Measurements from ENCODE around the gene NAB2. TPM values are rescaled to one million over a fixed set of nuclear protein-coding genes. Genes with fewer than 3 reads are reported as not detected.
A peak's percentile ranks its signal among the peaks of the same experiment; 100 is the strongest.
"Not testable (repeated sequence)": the region's sequence is repeated elsewhere in the genome, so short reads cannot be mapped to it uniquely, and the experiment has no call there.

Gene NAB2
- total RNA-seq, 1 donor from 2014 or later = 10.3 TPM

GRCh38 chr12:57105011-57105753 lies 16.3 kb downstream of the NAB2 start:
- ATAC-seq (ENCODE audit: poor library complexity) (no peak), DNase-seq (peak; percentile 33)
- intact Hi-C loops (cut with DNase I) = no loop called here

- intact Hi-C loops (cut with DNase I) = no loop called here
- DNase-seq (peak; percentile 41), ATAC-seq (ENCODE audit: poor library complexity) (no peak)
These were observed 17.3 kb downstream of the NAB2 start for GRCh38 chr12:57106021-57106708.

- peak; percentile 36 for DNase-seq
- intact Hi-C loops (cut with DNase I) = no loop called here
- no peak for ATAC-seq (ENCODE audit: poor library complexity)
These were observed 18.7 kb downstream of the NAB2 start for GRCh38 chr12:57107456-57108155.

- no peak for ATAC-seq (ENCODE audit: poor library complexity)
- no peak for DNase-seq
- intact Hi-C loops (cut with DNase I) = loop anchor here (10.0 kb wide), 1 partner anchor 355 kb away; the partner anchor contains the start of gene PRIM1
These were observed 20.5 kb downstream of the NAB2 start for GRCh38 chr12:57109207-57110103.

- DNase-seq (peak; percentile 86), ATAC-seq (ENCODE audit: poor library complexity) (peak; percentile 31)
- intact Hi-C loops (cut with DNase I) = loop anchor here (10.0 kb wide), 1 partner anchor 356 kb away; the partner anchor contains the start of gene PRIM1
These were observed 21.5 kb downstream of the NAB2 start for GRCh38 chr12:57110104-57111030.

- ATAC-seq (ENCODE audit: poor library complexity) (peak; percentile 79), DNase-seq (peak; percentile 89)
- intact Hi-C loops (cut with DNase I) = loop anchor here (10.0 kb wide), 1 partner anchor 356 kb away; the partner anchor contains the start of gene PRIM1
These were observed 22.3 kb downstream of the NAB2 start, which contains the start of gene STAT6 for GRCh38 chr12:57111031-57111734. TSS of gene STAT6 (minus strand) at chr12:57111362. CDS start at chr12:57108278, 3,084 bp downstream.

- DNase-seq (peak; percentile 22), ATAC-seq (ENCODE audit: poor library complexity) (no peak)
- intact Hi-C loops (cut with DNase I) = loop anchor here (1.0 to 10.0 kb wide), 2 partner anchors 43 to 358 kb away; partner anchors contain the start of gene PRIM1
These were observed 23.8 kb downstream of the NAB2 start for GRCh38 chr12:57112492-57113294.

GRCh38 chr12:57116580-57117281 lies 27.8 kb downstream of the NAB2 start:
- no peak for ATAC-seq (ENCODE audit: poor library complexity)
- DNase-seq = no peak
- intact Hi-C loops (cut with DNase I) = loop anchor here (10.0 kb wide), 1 partner anchor 362 kb away; the partner anchor contains the start of gene PRIM1

GRCh38 chr12:57118711-57119271 lies 29.9 kb downstream of the NAB2 start:
- ATAC-seq (ENCODE audit: poor library complexity) (peak; percentile 69), DNase-seq (peak; percentile 59)
- intact Hi-C loops (cut with DNase I) = loop anchor here (10.0 kb wide), 1 partner anchor 364 kb away; the partner anchor contains the start of gene PRIM1

GRCh38 chr12:57119294-57120085 lies 30.6 kb downstream of the NAB2 start:
- ATAC-seq (ENCODE audit: poor library complexity) (peak; percentile 9), DNase-seq (peak; percentile 30)
- intact Hi-C loops (cut with DNase I) = loop anchor here (10.0 kb wide), 1 partner anchor 365 kb away; the partner anchor contains the start of gene PRIM1

GRCh38 chr12:57120718-57121117 lies 31.8 kb downstream of the NAB2 start:
- intact Hi-C loops (cut with DNase I); ATAC-seq (ENCODE audit: poor library complexity): not testable (repeated sequence)
- DNase-seq = peak; percentile 19

GRCh38 chr12:57123813-57124212 lies 34.9 kb downstream of the NAB2 start:
- ATAC-seq (ENCODE audit: poor library complexity) (no peak), DNase-seq (no peak)
- intact Hi-C loops (cut with DNase I) = loop anchor here (2.0 kb wide), 1 partner anchor 53 kb away; no protein-coding TSS in a partner anchor

GRCh38 chr12:57124261-57124877 lies 35.5 kb downstream of the NAB2 start:
- intact Hi-C loops (cut with DNase I) = loop anchor here (2.0 kb wide), 1 partner anchor 52 kb away; no protein-coding TSS in a partner anchor
- DNase-seq (peak; percentile 63), ATAC-seq (ENCODE audit: poor library complexity) (peak; percentile 15)

Measured in Right ventricle myocardium superior (tissue), 1 donor.